ENCODE results near the gene SGIP1. TPM values are rescaled to one million over a fixed set of nuclear protein-coding genes. Genes with fewer than 3 reads are reported as not detected.

The SGIP1 gene
- total RNA-seq, 2 donors from 2014 or later = 0.59 to 38.4 TPM

DNA sequence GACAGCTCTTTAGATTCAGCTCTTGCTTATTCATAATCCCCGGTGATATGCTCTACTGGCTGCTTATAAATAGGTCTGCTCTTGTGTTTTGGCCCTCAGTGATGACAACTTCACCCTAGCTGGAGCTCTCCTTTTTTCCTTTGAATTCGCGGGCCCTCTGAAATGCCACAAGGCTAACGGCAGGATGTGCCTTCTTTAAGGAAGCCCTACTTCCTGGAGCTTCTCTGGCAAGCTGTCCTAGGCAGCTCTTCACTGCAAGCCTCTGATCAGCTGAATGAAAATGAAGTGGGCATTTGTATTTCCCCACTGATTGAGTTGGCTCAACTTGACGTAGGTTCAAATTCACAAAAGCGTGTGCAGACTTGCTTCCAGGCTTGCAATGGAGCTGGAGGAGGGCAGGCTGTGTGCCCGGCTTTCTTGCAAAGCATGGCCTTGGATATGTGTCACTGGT lies 22.2 kb downstream of the SGIP1 start:
- H3K4me1 ChIP-seq (replicated peaks) = no peaks in the 10 kb centered on the region
- intact Hi-C loops (cut with DNase I) = no loop called here
- DNase-seq (ENCODE audit: low spot score) = no peak
- H3K36me3 ChIP-seq = no peaks in the 10 kb centered on the region
- H3K27me3 ChIP-seq (replicated peaks; ENCODE audit: insufficient read depth) = no peaks in the 10 kb centered on the region
- TF ChIP-seq POLR2A (IDR thresholded peaks at IDR 0.05) = no peak
- no peak for TF ChIP-seq CTCF (IDR thresholded peaks at IDR 0.05)
- no peak for TF ChIP-seq POLR2AphosphoS5 (IDR thresholded peaks at IDR 0.05)
- 50% methylated on average over 7 of the region's 7 CpGs for WGBS
- H3K4me3 ChIP-seq = no peak overlapping the region
- H3K27ac ChIP-seq = no peak overlapping the region
- H3K9me3 ChIP-seq = no peaks in the 10 kb centered on the region

DNA sequence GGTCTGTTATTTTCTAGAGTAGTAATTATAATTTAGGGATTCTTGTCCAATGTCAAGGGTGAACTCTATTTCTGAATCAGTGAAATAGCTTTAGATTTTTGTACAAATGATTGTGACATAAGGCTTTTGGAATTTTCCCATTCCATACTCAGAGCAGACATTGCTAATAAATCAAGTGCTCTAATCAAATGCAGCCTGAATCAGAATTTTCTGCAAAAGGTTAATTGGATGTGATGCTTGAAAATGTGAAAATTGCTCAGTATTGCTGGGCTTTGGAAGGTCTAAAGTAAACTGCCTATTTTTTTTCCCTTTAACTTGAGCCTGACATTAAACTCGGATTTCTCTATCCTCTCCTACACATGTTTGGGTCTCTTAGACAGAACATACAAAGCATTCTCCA lies 23.2 kb downstream of the SGIP1 start:
- H3K27ac ChIP-seq = no peak overlapping the region
- no peaks in the 10 kb centered on the region for H3K27me3 ChIP-seq (replicated peaks; ENCODE audit: insufficient read depth)
- TF ChIP-seq CTCF (IDR thresholded peaks at IDR 0.05) = no peak
- TF ChIP-seq POLR2AphosphoS5 (IDR thresholded peaks at IDR 0.05) = no peak
- no peak for TF ChIP-seq POLR2A (IDR thresholded peaks at IDR 0.05)
- WGBS = 74% methylated on average over 1 of the region's 1 CpG
- no peaks in the 10 kb centered on the region for H3K9me3 ChIP-seq
- intact Hi-C loops (cut with DNase I) = no loop called here
- H3K4me1 ChIP-seq (replicated peaks) = no peaks in the 10 kb centered on the region
- no peaks in the 10 kb centered on the region for H3K36me3 ChIP-seq
- H3K4me3 ChIP-seq = no peak overlapping the region
- DNase-seq (ENCODE audit: low spot score) = no peak

DNA sequence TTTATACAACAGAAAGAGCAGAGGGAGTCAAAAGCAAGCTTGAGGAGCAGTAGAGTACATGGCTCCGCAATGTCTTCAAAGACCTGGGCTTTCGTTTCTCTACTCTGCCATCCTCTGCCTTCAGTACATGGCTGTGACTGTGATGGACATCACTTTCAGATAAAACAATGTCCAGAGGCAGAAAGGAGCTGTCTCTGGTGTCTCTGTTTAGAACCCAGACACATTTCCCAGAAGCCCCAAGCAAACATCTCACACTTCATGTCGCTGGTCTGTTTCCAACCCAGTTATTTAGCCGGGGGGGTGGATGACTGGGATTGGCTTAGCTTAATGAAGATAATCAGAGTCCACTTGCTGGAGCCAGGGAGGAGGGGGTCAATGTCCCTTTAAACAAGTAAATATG lies 25.6 kb downstream of the SGIP1 start:
- TF ChIP-seq POLR2A (IDR thresholded peaks at IDR 0.05) (no peak), POLR2AphosphoS5 (IDR thresholded peaks at IDR 0.05) (no peak), CTCF (IDR thresholded peaks at IDR 0.05) (no peak)
- no peaks in the 10 kb centered on the region for H3K36me3 ChIP-seq
- H3K4me1 ChIP-seq (replicated peaks) = no peaks in the 10 kb centered on the region
- H3K27ac ChIP-seq = no peak overlapping the region
- no peaks in the 10 kb centered on the region for H3K9me3 ChIP-seq
- intact Hi-C loops (cut with DNase I) = no loop called here
- no peak for DNase-seq (ENCODE audit: low spot score)
- H3K4me3 ChIP-seq = no peak overlapping the region
- WGBS = 85% methylated on average over 4 of the region's 4 CpGs
- H3K27me3 ChIP-seq (replicated peaks; ENCODE audit: insufficient read depth) = no peaks in the 10 kb centered on the region

- intact Hi-C loops (cut with DNase I) = no loop called here
- H3K4me3 ChIP-seq = no peak overlapping the region
- no peaks in the 10 kb centered on the region for H3K27me3 ChIP-seq (replicated peaks; ENCODE audit: insufficient read depth)
- H3K4me1 ChIP-seq (replicated peaks) = no peaks in the 10 kb centered on the region
- H3K9me3 ChIP-seq = no peaks in the 10 kb centered on the region
- no peak for DNase-seq (ENCODE audit: low spot score)
- no peaks in the 10 kb centered on the region for H3K36me3 ChIP-seq
- peak overlapping the region in 1 of 2 donors; percentile 46 for H3K27ac ChIP-seq
- no peak for TF ChIP-seq CTCF (IDR thresholded peaks at IDR 0.05)
- TF ChIP-seq POLR2AphosphoS5 (IDR thresholded peaks at IDR 0.05) = no peak
- no peak for TF ChIP-seq POLR2A (IDR thresholded peaks at IDR 0.05)
- 57% methylated on average over 3 of the region's 3 CpGs for WGBS
Measured at GRCh38 chr1:66562561-66562960, 28.6 kb downstream of the SGIP1 start.

- Histone ChIP-seq H3K36me3 (no peaks in the 10 kb centered on the region), H3K27me3 (replicated peaks; ENCODE audit: insufficient read depth) (no peaks in the 10 kb centered on the region), H3K27ac (peak overlapping the region; percentile 16 to 46), H3K4me1 (replicated peaks) (no peaks in the 10 kb centered on the region), H3K9me3 (no peaks in the 10 kb centered on the region), H3K4me3 (no peak overlapping the region)
- intact Hi-C loops (cut with DNase I) = no loop called here
- 50% methylated on average over 6 of the region's 6 CpGs for WGBS
- TF ChIP-seq CTCF (IDR thresholded peaks at IDR 0.05) (no peak), POLR2AphosphoS5 (IDR thresholded peaks at IDR 0.05) (no peak)
- no peak for DNase-seq (ENCODE audit: low spot score)
Measured at GRCh38 chr1:66563094-66563800, 29.3 kb downstream of the SGIP1 start.

All from prostate gland (tissue), 2 donors.